ENCODE results near the gene SLC27A1.

- TF ChIP-seq POLR2A (IDR thresholded peaks at IDR 0.05; ENCODE audit: low read length) (no peak), GATA1 (IDR thresholded peaks at IDR 0.05; ENCODE audit: low read depth, low read length) (no peak)
Observed at GRCh38 chr19:17497149-17497798, 26.9 kb downstream of the SLC27A1 start.
